Head of caudate nucleus (tissue), 42 donors: ENCODE measurements around the gene RAB28.

ENCODE experiments used
- DNase-seq, 42 donors: peaks; one replicate each; pipeline versions ENCODE4 v3.0.0 to v3.0.0-alpha.2; 2020 to 2021; ENCODE audit warnings: mixed read lengths in 7 of 42
- intact Hi-C: fragments of 100-400 bp; cut with DNase I; formaldehyde crosslinking; loops from one replicate; pipeline ENCODE4 v1.15.0; 2022

The RAB28 gene

GRCh38 chr4:13515268-13515667, 31.1 kb upstream of the RAB28 start:
- DNase-seq, result no peak
- intact Hi-C loops, result no loop called here

- no peak for DNase-seq
Observed at GRCh38 chr4:13514722-13515121, 30.6 kb upstream of the RAB28 start.

GRCh38 chr4:13511101-13511500, 27.0 kb upstream of the RAB28 start:
- intact Hi-C loops, result no loop called here
- DNase-seq, result no peak

More at GRCh38 chr4:13514722-13515121, 30.6 kb upstream of the RAB28 start:
- intact Hi-C loops, result no loop called here

GRCh38 chr4:13509442-13509841, 25.3 kb upstream of the RAB28 start:
- intact Hi-C loops, result no loop called here
- no peak for DNase-seq

GRCh38 chr4:13504374-13504773, 20.2 kb upstream of the RAB28 start:
- intact Hi-C loops, result no loop called here
- DNase-seq, result no peak

GRCh38 chr4:13498469-13498868, 14.3 kb upstream of the RAB28 start:
- intact Hi-C loops, result no loop called here

GRCh38 chr4:13496605-13497004, 12.5 kb upstream of the RAB28 start:
- no peak for DNase-seq
- intact Hi-C loops, result no loop called here

More at GRCh38 chr4:13498469-13498868, 14.3 kb upstream of the RAB28 start:
- no peak for DNase-seq

- DNase-seq, result no peak
- intact Hi-C loops, result no loop called here
Observed at GRCh38 chr4:13495753-13496152, 11.6 kb upstream of the RAB28 start.

GRCh38 chr4:13493793-13494192, 9.7 kb upstream of the RAB28 start:
- no peak for DNase-seq
- intact Hi-C loops, result no loop called here

GRCh38 chr4:13492747-13493146, 8.6 kb upstream of the RAB28 start:
- intact Hi-C loops, result no loop called here
- no peak for DNase-seq

- intact Hi-C loops, result no loop called here
- DNase-seq, result no peak
Observed at GRCh38 chr4:13484749-13485221, 645 bp upstream of the RAB28 start.

- intact Hi-C loops, result no loop called here
- DNase-seq, result peak in 33 of 42 donors; percentile 18 to 77 (median 51)
Observed at GRCh38 chr4:13483768-13484121, 395 bp downstream of the RAB28 start.

- DNase-seq, result peak in 5 of 42 donors; percentile 1 to 64 (median 12)
- intact Hi-C loops, result no loop called here
Observed at GRCh38 chr4:13483136-13483767, 888 bp downstream of the RAB28 start.

- DNase-seq, result no peak
- intact Hi-C loops, result no loop called here
Observed at GRCh38 chr4:13481569-13481968, 2.6 kb downstream of the RAB28 start.

GRCh38 chr4:13478707-13479106, 5.4 kb downstream of the RAB28 start:
- intact Hi-C loops, result no loop called here
- DNase-seq, result no peak

GRCh38 chr4:13478131-13478530, 6.0 kb downstream of the RAB28 start:
- intact Hi-C loops, result no loop called here
- no peak for DNase-seq

GRCh38 chr4:13476915-13477314, 7.2 kb downstream of the RAB28 start:
- intact Hi-C loops, result no loop called here
- DNase-seq, result no peak

GRCh38 chr4:13476152-13476551, 8.0 kb downstream of the RAB28 start:
- intact Hi-C loops, result no loop called here
- DNase-seq, result no peak

- no peak for DNase-seq
- intact Hi-C loops, result no loop called here
Observed at GRCh38 chr4:13471400-13471799, 12.7 kb downstream of the RAB28 start.

- intact Hi-C loops, result no loop called here
- DNase-seq, result no peak
Observed at GRCh38 chr4:13470379-13470778, 13.8 kb downstream of the RAB28 start.

GRCh38 chr4:13464973-13465372, 19.2 kb downstream of the RAB28 start:
- intact Hi-C loops, result no loop called here
- DNase-seq, result no peak

GRCh38 chr4:13464543-13464942, 19.6 kb downstream of the RAB28 start:
- intact Hi-C loops, result no loop called here
- no peak for DNase-seq
